ENCODE measurements around the gene REEP3. TPM values are rescaled to one million over a fixed set of nuclear protein-coding genes. Genes with fewer than 3 reads are reported as not detected.
A peak's percentile ranks its signal among the peaks of the same experiment; 100 is the strongest.
"Not testable (repeated sequence)": the region's sequence is repeated elsewhere in the genome, so short reads cannot be mapped to it uniquely, and the experiment has no call there.

Gene REEP3
- total RNA-seq, 1 experiment from 2014 or later = 59.2 TPM

- no peak for DNase-seq (ENCODE audit: low read depth)
Observed at GRCh38 chr10:63664341-63664885, 143.2 kb downstream of the REEP3 start.

DNA sequence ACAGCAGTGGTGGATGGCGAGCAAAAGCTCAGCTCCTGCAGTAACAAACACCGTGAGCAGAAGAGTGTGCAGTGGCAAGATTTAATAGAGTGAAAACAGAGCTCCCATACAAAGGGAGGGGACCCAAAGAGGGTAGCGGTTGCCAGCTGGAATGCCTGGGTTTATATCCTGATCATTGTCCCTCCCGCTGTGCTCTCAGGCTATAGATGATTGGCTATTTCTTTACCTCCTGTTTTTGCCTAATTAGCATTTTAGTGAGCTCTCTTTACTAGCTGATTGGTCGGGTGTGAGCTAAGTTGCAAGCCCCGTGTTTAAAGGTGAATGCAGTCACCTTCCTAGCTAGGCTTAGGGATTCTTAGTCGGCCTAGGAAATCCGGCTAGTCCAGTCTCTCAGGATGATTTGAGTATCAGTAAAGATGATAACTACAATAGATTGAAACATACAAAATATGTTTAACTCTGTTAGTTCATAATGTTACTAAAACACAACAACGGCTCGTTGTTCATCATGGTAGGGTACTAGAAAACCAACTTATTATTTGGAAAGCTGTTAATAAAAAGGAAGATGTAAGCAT is 143.9 kb downstream of the REEP3 start:
- not testable (repeated sequence) for DNase-seq (ENCODE audit: low read depth)

- DNase-seq (ENCODE audit: low read depth) = no peak
Observed at GRCh38 chr10:63665670-63666134, 144.5 kb downstream of the REEP3 start.

DNA sequence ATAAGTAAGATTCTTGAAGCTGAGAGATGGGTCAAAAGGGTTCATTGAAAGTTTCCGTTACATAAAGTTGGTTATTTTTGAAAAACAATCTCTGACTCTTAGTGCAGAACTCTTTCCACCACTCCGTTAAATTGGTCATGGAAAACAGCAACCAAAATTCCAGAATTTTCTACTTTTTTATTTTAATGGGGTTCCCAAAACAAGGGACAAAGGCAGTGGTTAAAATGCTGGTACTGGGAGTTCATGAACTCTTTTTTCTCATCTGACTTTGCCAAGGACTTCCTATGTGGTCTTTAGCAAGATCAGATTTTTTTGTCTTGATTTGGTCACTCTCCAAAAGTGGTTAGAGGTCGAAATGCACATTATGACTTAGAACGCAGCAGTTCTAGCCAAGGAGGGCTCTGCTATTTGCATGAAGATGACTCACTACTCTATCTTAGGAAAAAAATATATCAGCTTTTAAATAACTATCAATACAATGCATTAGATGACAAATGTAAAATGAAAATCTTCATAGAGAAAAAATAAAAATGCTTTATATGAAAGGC is 145.7 kb downstream of the REEP3 start:
- peak; percentile 89 for DNase-seq (ENCODE audit: low read depth)

DNA sequence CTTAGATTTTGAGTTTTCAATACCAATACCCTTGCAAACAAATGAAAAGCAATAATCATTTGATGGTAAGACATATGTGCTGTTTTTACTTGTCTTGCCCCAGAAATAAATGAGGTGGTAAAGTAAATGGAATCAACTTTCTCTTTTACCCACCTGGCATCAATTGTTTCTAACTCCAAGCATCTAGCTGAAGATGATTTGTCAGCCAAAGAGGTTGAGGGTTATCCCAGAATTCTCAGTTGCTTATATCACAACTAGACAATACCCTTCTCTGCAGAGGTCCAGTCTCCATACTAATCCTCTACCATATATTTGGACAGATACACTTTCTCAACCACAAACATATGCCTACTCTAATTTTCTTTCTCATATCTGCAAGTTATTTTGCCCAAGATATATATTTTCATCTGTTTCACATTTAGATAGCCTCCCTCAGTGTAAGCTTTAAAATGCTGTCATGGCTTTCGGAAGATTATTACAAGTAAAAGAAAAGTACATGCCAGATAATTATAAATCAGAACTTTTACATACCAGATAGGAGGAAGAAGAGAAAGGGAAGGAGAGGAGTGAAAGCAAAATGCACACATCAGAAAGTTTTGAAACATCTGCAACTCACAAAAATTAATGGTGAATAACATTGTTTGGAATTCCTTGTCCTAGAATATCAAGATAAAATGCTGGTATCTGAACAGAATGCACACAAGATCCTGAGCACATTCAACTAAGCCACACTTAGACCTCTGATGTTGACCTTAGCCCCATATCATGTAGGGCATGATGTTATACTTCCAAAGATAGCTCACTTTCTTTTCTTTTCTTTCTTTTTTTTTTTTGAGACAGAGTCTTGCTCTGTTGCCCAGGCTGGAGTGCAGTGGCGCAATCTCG is 146.6 kb downstream of the REEP3 start:
- DNase-seq (ENCODE audit: low read depth) = no peak

DNA sequence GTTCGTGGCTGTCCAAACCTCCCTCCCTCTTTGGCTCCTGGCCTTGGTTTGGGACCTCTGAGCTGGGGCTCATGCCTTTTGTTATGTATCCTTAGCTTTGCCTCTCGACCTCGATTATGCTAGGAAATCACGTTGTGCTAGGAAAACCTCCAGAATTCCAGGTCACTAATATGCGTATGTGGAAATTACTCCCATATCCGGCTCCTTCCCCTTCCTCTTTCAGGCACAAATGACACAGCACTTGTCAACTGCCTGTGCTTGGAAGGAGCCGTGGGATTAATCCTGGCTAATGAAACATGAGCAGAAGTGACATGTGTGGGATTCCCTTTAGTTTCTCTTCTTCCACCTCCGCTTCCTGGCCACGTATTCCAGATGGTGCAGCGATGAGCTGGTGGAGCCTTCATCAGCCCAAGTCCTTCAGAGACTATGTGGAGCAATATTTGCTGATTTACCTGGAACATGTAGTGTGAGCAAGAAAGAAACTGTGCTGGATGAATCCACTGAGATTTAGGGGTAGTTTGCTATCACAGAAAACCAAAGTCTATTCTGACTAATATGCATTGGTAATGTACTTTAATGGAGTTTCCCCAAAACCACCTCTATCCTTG is 149.2 kb downstream of the REEP3 start:
- DNase-seq (ENCODE audit: low read depth) = no peak

- DNase-seq (ENCODE audit: low read depth) = no peak
Observed at GRCh38 chr10:63671317-63671937, 150.2 kb downstream of the REEP3 start.

- DNase-seq (ENCODE audit: low read depth) = no peak
Observed at GRCh38 chr10:63672491-63672890, 151.3 kb downstream of the REEP3 start.

- no peak for DNase-seq (ENCODE audit: low read depth)
Observed at GRCh38 chr10:63673246-63673645, 152.0 kb downstream of the REEP3 start.

DNA sequence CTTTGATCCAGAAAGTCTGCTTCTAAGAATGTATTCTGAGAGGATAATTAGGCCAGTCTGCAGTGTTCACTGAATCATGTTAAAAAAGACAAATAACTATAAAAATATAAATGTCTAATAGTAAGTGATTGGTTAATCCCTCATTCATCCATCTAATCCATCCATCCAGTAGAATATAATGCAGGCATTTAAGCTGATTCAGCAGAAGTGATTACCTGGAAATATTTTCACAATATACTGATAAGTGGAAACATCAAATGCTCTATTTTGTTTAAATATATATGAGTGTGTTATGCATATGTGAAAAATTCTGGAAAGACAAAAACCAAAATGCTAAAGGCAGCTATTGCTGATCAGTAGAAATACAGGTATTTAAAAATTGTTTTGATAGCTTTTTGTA is 152.6 kb downstream of the REEP3 start:
- DNase-seq (ENCODE audit: low read depth) = no peak

Other genes with a start within 250 kb of the REEP3 start
- gene JMJD1C, start 55.4 kb upstream of the REEP3 start, total RNA-seq (2014; rRNA removed) = 139 and 149 TPM in 2 replicates

All from LHCN-M2 (cell line).